ENCODE measurements around the gene SPSB2.
A peak's percentile ranks its signal among the peaks of the same experiment; 100 is the strongest.
"Not testable (repeated sequence)": the region's sequence is repeated elsewhere in the genome, so short reads cannot be mapped to it uniquely, and the experiment has no call there.

SPSB2 gene

DNA sequence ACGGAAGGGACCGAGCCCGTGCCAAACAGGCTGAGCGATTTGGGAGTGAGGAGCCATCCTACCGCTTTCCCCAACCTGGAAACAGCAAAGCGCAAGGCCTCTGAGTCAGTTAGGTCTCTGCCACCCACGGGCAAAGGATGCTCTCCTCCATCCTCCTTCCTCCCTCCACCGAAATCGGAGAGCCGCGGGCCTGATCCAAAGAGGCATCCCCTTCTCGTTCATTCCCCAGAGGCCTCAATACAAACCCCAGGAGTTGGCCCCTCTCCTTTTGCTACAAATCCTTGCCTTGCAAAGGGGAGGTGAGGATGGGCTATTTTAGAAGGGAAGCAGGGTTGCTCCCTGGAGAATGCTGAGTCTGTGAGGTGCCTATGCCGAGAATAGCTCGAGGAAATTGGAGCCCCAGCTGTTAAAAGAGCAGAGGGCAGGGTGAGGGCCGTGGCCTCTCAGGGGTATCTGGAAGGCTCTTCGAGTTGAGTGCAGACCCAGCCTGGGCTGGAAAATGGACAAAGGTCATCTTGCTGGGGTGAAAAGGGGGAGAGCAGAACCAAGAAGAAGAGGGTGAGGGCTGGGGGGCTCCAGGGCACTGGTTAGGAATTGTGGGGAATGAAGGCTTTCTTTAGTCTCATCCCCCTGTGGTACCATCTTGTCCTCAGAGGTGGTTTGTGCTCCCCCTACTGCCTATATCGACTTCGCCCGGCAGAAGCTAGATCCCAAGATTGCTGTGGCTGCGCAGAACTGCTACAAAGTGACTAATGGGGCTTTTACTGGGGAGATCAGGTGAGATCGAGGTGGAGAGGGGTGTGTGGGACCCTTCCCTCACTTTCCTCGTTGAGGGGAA is 4.7 kb downstream of the SPSB2 start:
- H4K8ac ChIP-seq (ENCODE audit: low read depth, low read length) = no peak overlapping the region
- H3K27ac ChIP-seq (ENCODE audit: low read depth, low read length) = peak overlapping the region; percentile 82
- peaks cover 5% of the 10 kb centered on the region for H3K4me1 ChIP-seq (ENCODE audit: control insufficient read depth, low read depth, low read length)
- no peak overlapping the region for H2BK5ac ChIP-seq (ENCODE audit: low read length)
- H3K27me3 ChIP-seq (ENCODE audit: insufficient read depth, low read length, poor library complexity) = no peaks in the 10 kb centered on the region
- H3K79me2 ChIP-seq (ENCODE audit: control insufficient read depth, insufficient read depth, low read length) = peaks cover 19% of the 10 kb centered on the region
- peaks cover 7% of the 10 kb centered on the region for H3K36me3 ChIP-seq (ENCODE audit: control insufficient read depth, insufficient read depth, low read length)
- H3K18ac ChIP-seq (ENCODE audit: low read length) = no peak overlapping the region
- no peak overlapping the region for H3K4ac ChIP-seq (ENCODE audit: low read depth, low read length)
- no peak overlapping the region for H2BK120ac ChIP-seq (ENCODE audit: low read depth, low read length)
- no peak overlapping the region for H2AK5ac ChIP-seq (ENCODE audit: low read length)
- no peak overlapping the region for H4K5ac ChIP-seq (ENCODE audit: low read length)
- WGBS (ENCODE audit: extremely low coverage, insufficient coverage, low lambda C conversion rate) = no CpG with 5 or more reads among the region's 22 CpGs
- peak overlapping the region; percentile 97 for H3K56ac ChIP-seq (ENCODE audit: low read length)
- peak overlapping the region; percentile 99 for H3K4me2 ChIP-seq (ENCODE audit: low read length)
- peak overlapping the region; percentile 93 for H3K4me3 ChIP-seq (ENCODE audit: low read length)
- no peak overlapping the region for H2BK15ac ChIP-seq (replicated peaks; ENCODE audit: low read depth)
- peak; percentile 53 for DNase-seq
- peak overlapping the region; percentile 91 for H3K23ac ChIP-seq (ENCODE audit: low read length)
- peak overlapping the region; percentile 100 for H3K9ac ChIP-seq (ENCODE audit: low read length)
- H3K79me1 ChIP-seq (ENCODE audit: low read length) = peaks cover 15% of the 10 kb centered on the region

DNA sequence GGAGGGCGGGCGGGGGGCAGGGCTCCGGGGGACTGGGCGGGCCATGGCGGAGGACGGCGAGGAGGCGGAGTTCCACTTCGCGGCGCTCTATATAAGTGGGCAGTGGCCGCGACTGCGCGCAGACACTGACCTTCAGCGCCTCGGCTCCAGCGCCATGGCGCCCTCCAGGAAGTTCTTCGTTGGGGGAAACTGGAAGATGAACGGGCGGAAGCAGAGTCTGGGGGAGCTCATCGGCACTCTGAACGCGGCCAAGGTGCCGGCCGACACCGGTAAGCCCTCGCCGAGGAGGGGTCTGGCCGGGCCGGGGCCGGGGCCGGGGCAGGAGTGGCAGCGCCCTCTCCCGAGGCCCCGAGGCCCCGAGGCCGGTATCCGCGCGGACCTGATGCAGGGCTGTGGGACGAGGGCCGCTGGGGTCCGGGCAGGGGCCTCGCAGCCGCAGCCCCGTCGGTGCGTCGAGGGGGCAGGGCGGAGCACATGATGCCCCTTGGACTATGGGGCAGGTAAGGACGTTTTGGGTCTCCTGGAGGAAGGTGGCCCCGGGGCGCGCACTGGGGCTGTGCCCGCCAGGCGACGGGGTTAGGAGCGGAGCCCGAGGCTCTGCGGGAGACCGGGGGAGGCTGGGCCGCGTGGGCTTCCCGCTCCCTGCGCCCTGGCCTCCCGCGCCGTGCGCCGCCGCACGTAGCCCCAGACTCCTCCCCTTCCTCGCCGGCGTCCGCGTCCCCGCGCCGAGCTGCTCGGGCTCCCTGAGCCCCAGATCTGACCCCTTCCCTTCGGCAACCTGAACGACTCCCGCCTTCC is 5.5 kb downstream of the SPSB2 start, which contains the start of gene TPI1:
TPI1 (plus strand) TSS at position 119 of the 798 bp plus-strand sequence; CDS start at position 155, 36 bp downstream.
- peak within 1 kb of the TSS; percentile 93 for H3K4me3 ChIP-seq (ENCODE audit: low read length)
- H3K9ac ChIP-seq (ENCODE audit: low read length) = peak within 1 kb of the TSS; percentile 100
- H3K27ac ChIP-seq (ENCODE audit: low read depth, low read length) = peak within 1 kb of the TSS; percentile 82
- H3K36me3 ChIP-seq (ENCODE audit: control insufficient read depth, insufficient read depth, low read length) = peaks cover 10% of the 10 kb centered on the region
- peaks cover 5% of the 10 kb centered on the region for H3K4me1 ChIP-seq (ENCODE audit: control insufficient read depth, low read depth, low read length)
- H3K18ac ChIP-seq (ENCODE audit: low read length) = peak within 1 kb of the TSS; percentile 91
- H3K79me1 ChIP-seq (ENCODE audit: low read length) = peaks cover 15% of the 10 kb centered on the region
- H3K4ac ChIP-seq (ENCODE audit: low read depth, low read length) = peak within 1 kb of the TSS; percentile 83
- H3K27me3 ChIP-seq (ENCODE audit: insufficient read depth, low read length, poor library complexity) = no peaks in the 10 kb centered on the region
- peak within 1 kb of the TSS; percentile 99 for H3K4me2 ChIP-seq (ENCODE audit: low read length)
- peak within 1 kb of the TSS; percentile 7 for H4K8ac ChIP-seq (ENCODE audit: low read depth, low read length)
- H2BK15ac ChIP-seq (replicated peaks; ENCODE audit: low read depth) = no peak within 1 kb of the TSS
- H2BK5ac ChIP-seq (ENCODE audit: low read length) = peak within 1 kb of the TSS; percentile 81
- DNase-seq = peak; percentile 80
- H4K5ac ChIP-seq (ENCODE audit: low read length) = no peak within 1 kb of the TSS
- H3K79me2 ChIP-seq (ENCODE audit: control insufficient read depth, insufficient read depth, low read length) = peaks cover 17% of the 10 kb centered on the region
- WGBS (ENCODE audit: extremely low coverage, insufficient coverage, low lambda C conversion rate) = no CpG with 5 or more reads among the region's 86 CpGs
- peak within 1 kb of the TSS; percentile 91 for H3K23ac ChIP-seq (ENCODE audit: low read length)
- H2AK5ac ChIP-seq (ENCODE audit: low read length) = peak within 1 kb of the TSS; percentile 55
- no peak within 1 kb of the TSS for H2BK120ac ChIP-seq (ENCODE audit: low read depth, low read length)
- H3K56ac ChIP-seq (ENCODE audit: low read length) = peak within 1 kb of the TSS; percentile 97

DNA sequence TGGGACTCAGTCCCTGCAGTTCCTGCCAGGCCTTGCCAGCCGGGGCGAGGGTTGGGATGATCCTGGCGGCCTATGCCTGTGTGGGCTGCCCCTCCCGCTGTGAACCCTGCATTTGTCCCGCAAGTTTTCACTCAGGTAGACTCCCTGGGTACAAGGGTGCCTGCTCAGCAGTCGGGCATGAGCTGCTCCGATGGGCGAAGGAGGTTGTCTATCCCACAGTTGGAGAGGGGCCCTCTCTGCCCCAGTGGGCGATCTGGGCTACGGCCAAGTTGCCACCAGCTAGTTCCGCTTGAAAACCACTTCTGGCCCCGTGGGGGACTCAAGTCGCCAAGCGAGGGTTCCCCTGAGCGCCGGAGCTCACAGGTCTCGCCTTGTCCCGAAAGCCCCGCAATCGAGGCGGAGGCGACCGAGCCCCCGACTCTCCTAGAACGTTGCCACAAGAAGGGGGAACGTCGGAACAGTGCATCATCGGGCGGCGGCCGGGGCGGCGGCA is 6.1 kb downstream of the SPSB2 start:
- Histone ChIP-seq H3K27me3 (ENCODE audit: insufficient read depth, low read length, poor library complexity) (no peaks in the 10 kb centered on the region), H3K27ac (ENCODE audit: low read depth, low read length) (no peak overlapping the region), H2BK5ac (ENCODE audit: low read length) (no peak overlapping the region), H2BK15ac (replicated peaks; ENCODE audit: low read depth) (no peak overlapping the region), H3K36me3 (ENCODE audit: control insufficient read depth, insufficient read depth, low read length) (peaks cover 10% of the 10 kb centered on the region), H2BK120ac (ENCODE audit: low read depth, low read length) (no peak overlapping the region), H3K4me3 (ENCODE audit: low read length) (peak overlapping the region; percentile 46), H3K18ac (ENCODE audit: low read length) (peak overlapping the region; percentile 41), H3K79me1 (ENCODE audit: low read length) (peaks cover 15% of the 10 kb centered on the region), H4K8ac (ENCODE audit: low read depth, low read length) (no peak overlapping the region), H3K9ac (ENCODE audit: low read length) (peak overlapping the region; percentile 79), H2AK5ac (ENCODE audit: low read length) (no peak overlapping the region), H3K79me2 (ENCODE audit: control insufficient read depth, insufficient read depth, low read length) (peaks cover 17% of the 10 kb centered on the region), H3K23ac (ENCODE audit: low read length) (peak overlapping the region; percentile 48), H3K4me1 (ENCODE audit: control insufficient read depth, low read depth, low read length) (peaks cover 5% of the 10 kb centered on the region), H3K56ac (ENCODE audit: low read length) (peak overlapping the region; percentile 90), H3K4ac (ENCODE audit: low read depth, low read length) (peak overlapping the region; percentile 39), H4K5ac (ENCODE audit: low read length) (no peak overlapping the region), H3K4me2 (ENCODE audit: low read length) (peak overlapping the region; percentile 74)
- WGBS (ENCODE audit: extremely low coverage, insufficient coverage, low lambda C conversion rate) = no CpG with 5 or more reads among the region's 33 CpGs
- no peak for DNase-seq

DNA sequence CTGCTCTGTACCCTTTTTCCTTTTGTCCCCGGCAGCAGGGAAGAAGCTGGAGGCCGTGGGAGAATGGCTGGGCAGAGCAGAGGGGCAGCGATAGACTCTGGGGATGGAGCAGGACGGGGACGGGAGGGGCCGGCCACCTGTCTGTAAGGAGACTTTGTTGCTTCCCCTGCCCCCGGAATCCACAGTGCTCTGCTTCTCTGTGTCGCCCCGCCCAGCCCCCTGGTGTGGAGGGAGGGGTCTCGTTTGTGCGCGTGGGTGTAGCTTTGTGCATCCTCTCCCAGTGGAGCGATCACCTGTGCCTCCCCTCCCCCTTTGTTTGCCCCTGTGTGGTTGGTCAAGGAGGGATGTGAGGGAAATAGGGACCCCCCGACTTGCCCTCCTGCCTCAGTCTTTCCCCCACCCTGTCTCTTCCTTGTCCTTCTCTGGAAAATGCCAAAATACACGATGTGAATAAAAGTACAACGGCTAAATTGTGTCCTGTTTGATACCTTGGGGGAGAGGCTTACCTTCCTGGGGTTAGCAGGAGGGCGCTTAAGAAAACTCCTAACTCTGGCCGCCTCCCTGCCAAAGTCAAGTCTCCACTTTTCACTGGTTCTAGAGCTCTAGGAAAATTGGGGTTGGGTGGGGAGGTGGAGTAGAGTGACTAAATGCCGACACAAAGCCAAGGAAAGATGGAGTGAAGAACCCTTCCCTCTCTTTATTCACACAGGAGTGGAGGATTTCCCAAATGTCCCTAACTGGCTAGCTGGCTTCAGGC is 6.8 kb downstream of the SPSB2 start:
- Histone ChIP-seq H3K4ac (ENCODE audit: low read depth, low read length) (peak overlapping the region; percentile 39), H3K23ac (ENCODE audit: low read length) (peak overlapping the region; percentile 48), H4K8ac (ENCODE audit: low read depth, low read length) (no peak overlapping the region), H3K18ac (ENCODE audit: low read length) (no peak overlapping the region), H3K4me2 (ENCODE audit: low read length) (peak overlapping the region; percentile 74), H3K27me3 (ENCODE audit: insufficient read depth, low read length, poor library complexity) (no peaks in the 10 kb centered on the region), H3K9ac (ENCODE audit: low read length) (peak overlapping the region; percentile 79), H2BK15ac (replicated peaks; ENCODE audit: low read depth) (no peak overlapping the region), H2AK5ac (ENCODE audit: low read length) (no peak overlapping the region), H3K79me1 (ENCODE audit: low read length) (peaks cover 13% of the 10 kb centered on the region), H3K4me1 (ENCODE audit: control insufficient read depth, low read depth, low read length) (peaks cover 4% of the 10 kb centered on the region), H2BK5ac (ENCODE audit: low read length) (no peak overlapping the region), H3K36me3 (ENCODE audit: control insufficient read depth, insufficient read depth, low read length) (peaks cover 10% of the 10 kb centered on the region), H4K5ac (ENCODE audit: low read length) (no peak overlapping the region), H3K4me3 (ENCODE audit: low read length) (no peak overlapping the region), H2BK120ac (ENCODE audit: low read depth, low read length) (no peak overlapping the region), H3K56ac (ENCODE audit: low read length) (peak overlapping the region; percentile 90), H3K79me2 (ENCODE audit: control insufficient read depth, insufficient read depth, low read length) (peaks cover 16% of the 10 kb centered on the region), H3K27ac (ENCODE audit: low read depth, low read length) (no peak overlapping the region)
- WGBS (ENCODE audit: extremely low coverage, insufficient coverage, low lambda C conversion rate) = no CpG with 5 or more reads among the region's 19 CpGs
- no peak for DNase-seq

DNA sequence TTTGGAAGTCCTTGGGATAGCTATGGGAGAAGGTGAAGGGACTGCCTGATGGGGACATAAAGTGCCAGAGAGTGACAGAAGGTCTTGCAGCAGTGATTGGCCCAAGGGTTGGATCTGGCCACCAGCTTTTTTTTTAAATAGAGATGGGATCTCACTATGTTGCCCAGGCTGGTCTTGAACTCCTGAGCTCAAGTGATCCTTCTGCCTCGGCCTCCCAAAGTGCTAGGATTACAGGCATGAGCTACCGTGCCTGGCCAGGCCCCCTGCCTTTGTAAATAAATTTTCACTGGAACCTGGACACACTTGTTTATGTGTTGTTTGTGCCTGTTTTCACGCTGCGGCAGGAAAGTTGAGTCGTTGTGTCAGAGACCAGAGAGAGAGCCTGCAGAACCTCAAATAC is 7.8 kb downstream of the SPSB2 start:
- not testable (repeated sequence) for H3K18ac ChIP-seq (ENCODE audit: low read length); H2BK120ac ChIP-seq (ENCODE audit: low read depth, low read length); H4K5ac ChIP-seq (ENCODE audit: low read length); H3K56ac ChIP-seq (ENCODE audit: low read length); H3K4me3 ChIP-seq (ENCODE audit: low read length); H2BK15ac ChIP-seq (replicated peaks; ENCODE audit: low read depth); H3K9ac ChIP-seq (ENCODE audit: low read length); H3K4ac ChIP-seq (ENCODE audit: low read depth, low read length); H3K23ac ChIP-seq (ENCODE audit: low read length); DNase-seq; H3K4me2 ChIP-seq (ENCODE audit: low read length); H2BK5ac ChIP-seq (ENCODE audit: low read length); H3K27me3 ChIP-seq (ENCODE audit: insufficient read depth, low read length, poor library complexity); H3K79me1 ChIP-seq (ENCODE audit: low read length); H4K8ac ChIP-seq (ENCODE audit: low read depth, low read length); H3K4me1 ChIP-seq (ENCODE audit: control insufficient read depth, low read depth, low read length); H3K27ac ChIP-seq (ENCODE audit: low read depth, low read length); H2AK5ac ChIP-seq (ENCODE audit: low read length)
- peaks cover 16% of the 10 kb centered on the region for H3K79me2 ChIP-seq (ENCODE audit: control insufficient read depth, insufficient read depth, low read length)
- H3K36me3 ChIP-seq (ENCODE audit: control insufficient read depth, insufficient read depth, low read length) = peaks cover 18% of the 10 kb centered on the region
- WGBS (ENCODE audit: extremely low coverage, insufficient coverage, low lambda C conversion rate) = no CpG with 5 or more reads among the region's 5 CpGs

All from mesendoderm (in vitro differentiated cells).